ENCODE data around the gene DGKB. TPM values are rescaled to one million over a fixed set of nuclear protein-coding genes. Genes with fewer than 3 reads are reported as not detected.

The DGKB gene
- polyA plus RNA-seq, 1 experiment = 0.04 TPM

DNA sequence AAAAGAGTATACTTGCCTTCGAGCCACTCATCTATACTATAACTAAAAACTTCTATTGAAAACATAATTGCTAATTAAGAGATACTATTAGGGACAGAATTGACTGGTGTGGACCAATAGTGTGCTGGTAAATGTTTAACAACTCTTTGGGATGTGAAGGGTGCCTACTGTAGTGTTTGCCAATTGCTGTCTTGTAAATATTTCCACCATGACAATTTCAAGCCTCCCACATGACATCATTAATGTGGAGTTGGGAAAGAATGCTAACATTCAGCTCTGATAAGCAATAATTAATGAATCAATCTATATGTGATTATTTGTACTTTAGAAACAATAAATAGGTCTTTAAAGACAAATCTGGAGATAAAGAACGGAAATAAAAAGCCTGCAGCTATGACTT is 136.8 kb downstream of the DGKB start:
- CTCF ChIA-PET = interaction anchor here (0.5 kb wide), 1 partner anchor 1306 kb away, joined by 3 read pairs; no protein-coding TSS in a partner anchor
- no peak for DNase-seq (ENCODE audit: low read depth, low spot score)
- no peak overlapping the region for H3K4me3 ChIP-seq (ENCODE audit: low read depth, low read length)
- H3K9me3 ChIP-seq (ENCODE audit: control insufficient read depth, insufficient read depth, low read length) = no peaks in the 10 kb centered on the region
- TF ChIP-seq, protein P1, sequence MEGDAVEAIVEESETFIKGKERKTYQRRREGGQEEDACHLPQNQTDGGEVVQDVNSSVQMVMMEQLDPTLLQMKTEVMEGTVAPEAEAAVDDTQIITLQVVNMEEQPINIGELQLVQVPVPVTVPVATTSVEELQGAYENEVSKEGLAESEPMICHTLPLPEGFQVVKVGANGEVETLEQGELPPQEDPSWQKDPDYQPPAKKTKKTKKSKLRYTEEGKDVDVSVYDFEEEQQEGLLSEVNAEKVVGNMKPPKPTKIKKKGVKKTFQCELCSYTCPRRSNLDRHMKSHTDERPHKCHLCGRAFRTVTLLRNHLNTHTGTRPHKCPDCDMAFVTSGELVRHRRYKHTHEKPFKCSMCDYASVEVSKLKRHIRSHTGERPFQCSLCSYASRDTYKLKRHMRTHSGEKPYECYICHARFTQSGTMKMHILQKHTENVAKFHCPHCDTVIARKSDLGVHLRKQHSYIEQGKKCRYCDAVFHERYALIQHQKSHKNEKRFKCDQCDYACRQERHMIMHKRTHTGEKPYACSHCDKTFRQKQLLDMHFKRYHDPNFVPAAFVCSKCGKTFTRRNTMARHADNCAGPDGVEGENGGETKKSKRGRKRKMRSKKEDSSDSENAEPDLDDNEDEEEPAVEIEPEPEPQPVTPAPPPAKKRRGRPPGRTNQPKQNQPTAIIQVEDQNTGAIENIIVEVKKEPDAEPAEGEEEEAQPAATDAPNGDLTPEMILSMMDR (IDR thresholded peaks at IDR 0.05; ENCODE audit: low read depth, low read length) = no peak
- no peak overlapping the region for H3K27ac ChIP-seq (ENCODE audit: low read depth, low read length)
- no peaks in the 10 kb centered on the region for H3K27me3 ChIP-seq (ENCODE audit: control insufficient read depth, insufficient read depth, low read length)
- POLR2A ChIA-PET = no interaction called here

DNA sequence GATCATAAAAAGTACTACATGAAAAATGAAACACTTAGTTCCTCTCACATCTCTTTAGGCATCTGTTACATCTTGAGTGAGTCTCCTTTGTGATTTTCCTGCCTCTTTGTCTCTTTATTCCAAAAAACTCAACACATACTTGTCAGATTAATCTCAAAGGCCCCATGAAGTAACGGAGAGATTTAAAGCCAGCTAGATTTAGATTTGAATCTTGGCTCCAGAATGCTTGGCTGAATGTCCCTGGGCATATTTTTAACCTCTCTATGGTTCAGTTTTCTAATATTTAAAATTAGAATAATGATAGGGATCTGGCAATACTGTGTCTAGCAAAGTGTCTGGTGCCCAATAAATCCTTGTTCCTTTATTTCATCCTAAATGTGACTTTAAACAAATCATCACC is 140.0 kb downstream of the DGKB start:
- TF ChIP-seq, protein P1 (IDR thresholded peaks at IDR 0.05; ENCODE audit: low read depth, low read length) = no peak
- POLR2A ChIA-PET = no interaction called here
- Histone ChIP-seq H3K27me3 (ENCODE audit: control insufficient read depth, insufficient read depth, low read length) (no peaks in the 10 kb centered on the region), H3K4me3 (ENCODE audit: low read depth, low read length) (no peak overlapping the region), H3K9me3 (ENCODE audit: control insufficient read depth, insufficient read depth, low read length) (no peaks in the 10 kb centered on the region), H3K27ac (ENCODE audit: low read depth, low read length) (no peak overlapping the region)
- DNase-seq (ENCODE audit: low read depth, low spot score) = no peak
- CTCF ChIA-PET = interaction anchor here (1.4 kb wide), 1 partner anchor 253 kb away, joined by 3 read pairs; no protein-coding TSS in a partner anchor

DNA sequence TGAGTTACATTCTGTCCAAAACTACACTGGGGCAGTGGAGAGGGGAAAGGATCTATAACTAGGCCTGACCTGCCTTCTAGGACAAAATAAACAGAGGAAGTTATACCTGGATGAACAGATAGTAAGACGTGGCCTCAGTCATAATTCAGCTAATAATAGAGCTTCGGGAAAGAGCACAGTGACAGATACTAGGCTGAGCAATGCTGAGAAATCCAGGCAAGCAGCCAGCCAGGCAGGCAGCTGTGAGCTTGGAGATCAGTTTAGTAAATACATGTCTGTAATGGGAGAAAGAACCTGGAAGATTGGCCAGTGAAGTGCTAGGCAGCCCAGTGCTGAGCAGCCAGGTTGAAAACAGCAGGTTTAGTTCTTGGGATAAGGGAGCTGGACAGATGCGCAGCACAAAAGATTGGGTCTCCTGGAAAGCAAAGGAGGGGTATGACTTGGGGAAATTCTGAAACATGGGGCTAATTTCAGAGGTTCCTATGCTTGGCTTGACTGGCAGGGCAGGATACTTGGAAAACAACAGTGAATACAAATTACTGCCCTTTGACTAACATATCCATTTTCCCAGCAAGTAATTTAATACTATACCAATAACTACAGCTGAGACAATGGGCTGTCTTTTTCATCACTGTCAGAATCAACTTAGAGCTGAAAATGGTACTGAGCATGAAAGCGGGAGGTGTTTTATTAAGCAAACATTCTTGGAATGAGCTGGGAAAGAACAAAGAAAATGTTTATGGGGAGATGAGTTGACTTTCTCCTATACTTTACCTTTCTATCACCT is 140.8 kb downstream of the DGKB start:
- DNase-seq (ENCODE audit: low read depth, low spot score) = peak; percentile 66
- no peaks in the 10 kb centered on the region for H3K27me3 ChIP-seq (ENCODE audit: control insufficient read depth, insufficient read depth, low read length)
- ChIA-PET CTCF (interaction anchor here (1.4 kb wide), 1 partner anchor 254 kb away, joined by 3 read pairs; no protein-coding TSS in a partner anchor), POLR2A (interaction anchor here (0.6 kb wide), 1 partner anchor 61 kb away, joined by 3 read pairs; no protein-coding TSS in a partner anchor)
- no peaks in the 10 kb centered on the region for H3K9me3 ChIP-seq (ENCODE audit: control insufficient read depth, insufficient read depth, low read length)
- H3K4me3 ChIP-seq (ENCODE audit: low read depth, low read length) = no peak overlapping the region
- TF ChIP-seq, protein P1 (IDR thresholded peaks at IDR 0.05; ENCODE audit: low read depth, low read length) = no peak
- no peak overlapping the region for H3K27ac ChIP-seq (ENCODE audit: low read depth, low read length)

DNA sequence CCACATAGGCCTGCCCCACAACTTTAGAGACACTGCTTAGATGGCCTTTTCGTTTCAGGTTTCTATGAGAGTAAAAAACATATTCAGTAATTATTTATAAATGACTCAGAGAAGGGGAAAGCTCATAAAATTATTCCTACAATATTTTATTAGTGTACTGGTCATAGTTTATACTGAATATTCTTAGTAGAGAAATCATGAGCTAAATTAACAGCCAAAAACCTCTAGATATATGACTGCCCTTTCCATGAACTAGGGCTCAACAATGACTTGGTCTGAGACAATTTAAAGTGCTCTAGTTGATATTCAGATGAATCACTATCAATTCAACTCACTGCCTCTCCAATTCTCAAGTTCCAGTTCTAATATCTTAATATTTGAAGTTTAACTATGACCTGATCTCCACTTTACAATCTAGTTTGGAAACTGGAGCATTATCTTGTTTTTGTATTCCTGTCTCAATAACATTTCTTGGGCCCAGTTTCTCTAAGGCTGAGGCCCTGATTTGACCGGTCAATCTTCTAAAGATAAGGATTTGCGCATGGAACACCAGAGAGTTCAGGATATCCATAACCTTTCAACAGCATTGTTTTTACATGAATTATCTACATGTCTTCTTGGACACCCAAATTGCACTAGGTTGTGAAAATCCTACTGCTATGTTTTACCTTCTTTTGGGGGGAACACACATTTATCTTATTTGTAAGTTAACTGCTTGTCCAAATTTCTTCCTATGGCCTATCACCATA is 141.6 kb downstream of the DGKB start:
- DNase-seq (ENCODE audit: low read depth, low spot score) = no peak
- Histone ChIP-seq H3K27ac (ENCODE audit: low read depth, low read length) (no peak overlapping the region), H3K27me3 (ENCODE audit: control insufficient read depth, insufficient read depth, low read length) (no peaks in the 10 kb centered on the region), H3K9me3 (ENCODE audit: control insufficient read depth, insufficient read depth, low read length) (no peaks in the 10 kb centered on the region), H3K4me3 (ENCODE audit: low read depth, low read length) (no peak overlapping the region)
- CTCF ChIA-PET = interaction anchor here (1.4 kb wide), 1 partner anchor 255 kb away, joined by 3 read pairs; no protein-coding TSS in a partner anchor
- TF ChIP-seq, protein P1 (IDR thresholded peaks at IDR 0.05; ENCODE audit: low read depth, low read length) = no peak
- POLR2A ChIA-PET = no interaction called here

DNA sequence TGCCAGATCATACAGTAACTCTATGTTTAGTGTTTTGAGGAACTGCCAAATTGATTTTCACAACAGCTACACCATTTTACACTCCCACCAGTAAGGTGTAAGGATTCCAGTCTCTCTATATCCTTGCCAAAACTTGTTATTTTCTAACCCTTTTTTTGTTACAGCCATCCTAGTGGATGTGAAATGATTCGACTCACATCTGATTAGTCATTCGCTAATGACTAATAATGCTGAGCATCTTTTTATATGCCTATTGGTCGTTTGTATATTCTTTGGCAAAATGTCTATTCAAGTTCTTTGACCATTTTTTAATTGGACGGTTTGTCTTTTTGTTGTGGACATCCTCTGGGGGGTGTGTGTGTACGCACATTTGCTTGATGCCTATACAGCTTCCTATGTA is 142.8 kb downstream of the DGKB start:
- no peak for DNase-seq (ENCODE audit: low read depth, low spot score)
- no peak overlapping the region for H3K27ac ChIP-seq (ENCODE audit: low read depth, low read length)
- no peaks in the 10 kb centered on the region for H3K9me3 ChIP-seq (ENCODE audit: control insufficient read depth, insufficient read depth, low read length)
- H3K4me3 ChIP-seq (ENCODE audit: low read depth, low read length) = no peak overlapping the region
- no peaks in the 10 kb centered on the region for H3K27me3 ChIP-seq (ENCODE audit: control insufficient read depth, insufficient read depth, low read length)
- CTCF ChIA-PET = no interaction called here
- POLR2A ChIA-PET = no interaction called here
- TF ChIP-seq, protein P1 (IDR thresholded peaks at IDR 0.05; ENCODE audit: low read depth, low read length) = no peak

Data from AG04450 (cell line).